ENCODE results near the gene OS9.

Gene OS9

DNA sequence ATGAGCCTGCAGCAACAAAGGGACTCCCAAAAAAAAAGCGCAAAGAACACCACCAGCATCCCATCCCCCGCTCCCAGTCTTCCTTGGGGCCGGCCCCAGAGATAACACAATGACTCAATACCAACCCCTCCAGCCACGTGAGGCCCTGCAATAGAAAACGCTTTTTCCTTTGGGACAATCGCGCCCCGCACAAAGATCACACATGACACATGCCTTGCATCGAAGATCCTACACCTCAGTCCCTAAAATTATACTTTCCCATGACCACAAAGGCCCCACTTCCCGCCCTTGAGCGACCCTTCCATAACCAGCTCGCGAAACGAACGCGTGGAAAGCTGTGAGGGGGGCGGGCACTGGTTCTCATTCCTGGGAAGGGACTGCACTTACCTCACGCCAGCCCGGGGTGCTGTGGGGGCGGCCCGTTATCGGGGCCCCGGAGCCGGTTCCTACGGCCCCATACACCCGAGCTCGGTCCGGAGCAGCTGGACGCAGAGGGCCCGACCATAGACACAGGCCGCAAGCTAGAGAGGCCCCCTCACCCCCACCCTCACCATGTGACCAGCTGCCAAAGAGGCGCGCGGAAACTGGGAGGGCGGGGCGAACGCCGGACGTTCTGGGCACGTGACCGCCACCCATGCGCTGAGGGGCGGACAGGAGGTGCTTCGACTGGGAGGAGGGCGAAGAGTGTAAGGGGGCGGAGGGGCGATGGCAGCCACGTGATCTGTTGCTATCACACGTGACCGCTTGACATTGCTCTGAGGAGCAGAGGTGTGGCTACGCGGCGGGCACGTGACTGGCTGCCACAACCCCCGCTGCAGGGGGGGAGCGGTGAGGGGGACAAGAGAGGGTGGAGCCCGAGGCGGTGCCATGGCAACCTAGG lies 58.1 kb downstream of the OS9 start, which contains the start of gene CDK4:
Gene CDK4 (minus strand): TSS at position 523 of the 880 bp plus-strand sequence. CDS start 593 bp downstream, outside the sequence.
- peak; percentile 97 for DNase-seq (ENCODE audit: low read depth)

DNA sequence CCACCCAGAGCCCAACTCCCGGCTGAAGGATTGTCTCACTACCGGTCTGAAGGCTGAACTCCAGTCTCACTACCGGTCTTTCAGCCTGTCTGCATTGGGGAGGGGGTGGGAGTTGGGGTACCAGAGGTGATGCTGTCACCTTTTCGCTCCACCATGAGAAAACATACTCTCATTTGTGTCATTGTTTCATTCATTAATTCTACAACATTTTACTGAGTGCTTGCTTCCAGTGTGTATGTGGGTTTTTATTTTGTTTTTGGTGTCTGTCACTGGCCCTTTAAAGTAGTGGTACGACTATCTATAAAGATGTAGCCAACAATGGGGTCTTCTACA lies 58.7 kb downstream of the OS9 start:
- no peak for DNase-seq (ENCODE audit: low read depth)

DNA sequence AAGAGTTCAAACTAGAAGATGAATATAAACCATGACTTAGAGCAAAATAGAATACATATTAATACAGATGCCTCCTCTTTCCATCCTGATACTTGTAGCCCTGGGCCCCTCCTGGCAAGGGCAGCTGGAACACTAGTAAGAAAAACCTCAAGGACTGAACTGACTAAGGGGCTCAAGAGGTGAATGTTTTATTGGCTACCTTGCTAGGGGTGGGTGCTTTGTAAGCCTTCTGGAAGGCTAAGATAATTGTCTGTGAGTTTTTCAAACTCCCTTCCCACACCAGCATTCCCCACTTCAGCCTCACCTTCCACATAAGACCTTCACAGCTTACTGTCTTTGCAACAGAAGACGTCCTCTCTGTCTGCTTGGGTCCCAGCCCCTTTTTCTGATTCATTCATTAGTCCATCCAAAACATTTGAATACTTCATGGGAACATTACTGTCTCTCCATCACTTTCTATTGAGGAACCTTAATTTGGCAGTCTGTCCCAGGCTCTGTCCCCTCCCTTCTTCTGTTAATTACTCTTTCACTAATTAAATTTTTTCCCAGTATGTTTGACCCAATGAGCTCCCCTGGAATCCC lies 59.9 kb downstream of the OS9 start:
- DNase-seq (ENCODE audit: low read depth), result no peak

DNA sequence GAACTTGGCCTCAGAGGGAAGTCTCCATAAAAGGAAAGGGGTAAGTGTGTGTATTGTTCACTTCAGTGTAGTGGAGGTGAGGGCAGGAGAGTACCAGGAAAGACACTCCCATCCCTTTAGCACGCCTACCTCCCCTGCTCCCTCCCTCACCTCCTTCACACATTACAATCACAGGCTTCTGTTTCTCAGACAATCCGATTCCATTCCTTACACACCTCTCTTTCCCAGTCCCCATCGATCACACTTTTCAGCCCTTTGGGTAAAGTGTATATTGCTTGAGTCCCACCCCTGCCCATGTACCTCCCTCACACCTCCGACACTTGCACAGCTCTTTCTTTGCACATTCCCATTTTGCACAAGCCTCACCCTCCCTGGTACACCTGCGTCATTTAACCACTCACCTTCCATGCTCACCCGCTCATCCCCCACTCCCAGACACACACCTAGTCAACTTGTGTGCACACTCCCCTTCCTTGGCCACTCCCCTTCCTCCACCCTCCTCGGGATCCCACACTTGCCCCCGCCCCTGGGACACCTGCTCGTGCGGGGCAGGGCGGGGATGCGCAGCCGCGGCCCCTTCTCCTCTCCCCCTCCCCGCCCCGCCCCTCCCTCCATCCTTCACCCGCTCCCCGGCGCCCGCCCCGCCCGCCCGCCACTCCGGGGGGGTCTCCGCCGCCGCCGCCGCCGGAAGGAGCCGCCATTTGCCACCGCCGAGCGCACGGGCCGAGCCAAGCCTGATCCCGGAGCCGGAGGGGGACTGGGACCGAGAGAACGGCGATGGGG lies 60.7 kb downstream of the OS9 start, which contains the start of gene MARCHF9:
Gene MARCHF9 (plus strand): TSS at position 693 of the 783 bp plus-strand sequence. CDS start 426 bp downstream, outside the sequence.
- DNase-seq (ENCODE audit: low read depth), result peak; percentile 76

DNA sequence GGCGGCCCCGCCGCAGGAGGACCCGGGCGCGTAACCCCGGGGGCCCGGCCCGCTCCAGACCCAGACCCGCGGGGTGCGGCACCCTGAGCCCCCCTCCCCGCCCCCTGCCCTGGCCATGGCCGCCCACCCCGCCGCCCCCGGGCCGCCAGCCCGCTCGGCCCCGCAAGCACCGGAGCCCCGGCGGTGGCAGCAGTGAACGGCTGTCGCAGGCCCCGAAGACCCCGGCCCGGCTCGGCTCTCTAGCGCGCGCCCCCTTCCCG lies 61.2 kb downstream of the OS9 start:
- no peak for DNase-seq (ENCODE audit: low read depth)

DNA sequence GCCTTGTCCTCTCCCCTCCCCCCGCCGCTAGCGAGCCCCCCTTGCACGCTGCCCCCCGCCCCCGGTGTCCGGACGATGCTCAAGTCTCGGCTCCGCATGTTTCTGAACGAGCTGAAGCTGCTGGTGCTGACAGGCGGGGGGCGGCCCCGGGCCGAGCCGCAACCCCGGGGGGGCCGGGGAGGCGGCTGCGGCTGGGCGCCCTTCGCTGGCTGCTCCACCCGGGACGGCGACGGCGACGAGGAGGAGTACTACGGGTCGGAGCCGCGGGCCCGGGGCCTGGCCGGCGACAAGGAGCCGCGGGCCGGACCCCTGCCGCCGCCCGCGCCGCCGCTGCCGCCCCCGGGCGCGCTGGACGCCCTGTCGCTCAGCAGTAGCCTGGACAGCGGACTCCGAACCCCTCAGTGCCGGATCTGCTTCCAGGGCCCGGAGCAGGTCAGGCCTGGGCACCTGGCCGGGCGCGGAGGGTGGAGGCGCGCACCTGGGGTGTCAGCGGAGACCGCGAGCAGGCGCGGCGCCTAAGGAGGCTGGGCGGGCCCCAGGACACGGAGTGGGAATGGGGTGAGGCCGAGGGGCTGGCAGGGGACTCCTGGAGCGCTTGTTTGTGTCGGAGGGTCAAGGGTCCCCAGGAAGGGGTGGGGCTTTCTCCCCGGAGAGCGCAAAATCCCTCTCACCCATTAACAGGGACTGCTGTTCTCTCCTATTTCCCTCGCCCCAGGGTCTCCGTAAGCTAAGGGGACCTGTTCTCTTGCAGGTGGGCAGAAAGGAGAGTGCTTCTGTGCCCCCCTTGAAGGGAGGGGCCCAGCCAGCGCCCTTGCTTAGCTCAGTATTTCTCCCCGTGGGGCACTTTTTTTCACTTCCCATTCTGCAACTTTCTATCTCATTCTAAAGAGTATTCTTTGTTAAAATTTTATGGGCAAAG lies 61.8 kb downstream of the OS9 start:
- no peak for DNase-seq (ENCODE audit: low read depth)

DNA sequence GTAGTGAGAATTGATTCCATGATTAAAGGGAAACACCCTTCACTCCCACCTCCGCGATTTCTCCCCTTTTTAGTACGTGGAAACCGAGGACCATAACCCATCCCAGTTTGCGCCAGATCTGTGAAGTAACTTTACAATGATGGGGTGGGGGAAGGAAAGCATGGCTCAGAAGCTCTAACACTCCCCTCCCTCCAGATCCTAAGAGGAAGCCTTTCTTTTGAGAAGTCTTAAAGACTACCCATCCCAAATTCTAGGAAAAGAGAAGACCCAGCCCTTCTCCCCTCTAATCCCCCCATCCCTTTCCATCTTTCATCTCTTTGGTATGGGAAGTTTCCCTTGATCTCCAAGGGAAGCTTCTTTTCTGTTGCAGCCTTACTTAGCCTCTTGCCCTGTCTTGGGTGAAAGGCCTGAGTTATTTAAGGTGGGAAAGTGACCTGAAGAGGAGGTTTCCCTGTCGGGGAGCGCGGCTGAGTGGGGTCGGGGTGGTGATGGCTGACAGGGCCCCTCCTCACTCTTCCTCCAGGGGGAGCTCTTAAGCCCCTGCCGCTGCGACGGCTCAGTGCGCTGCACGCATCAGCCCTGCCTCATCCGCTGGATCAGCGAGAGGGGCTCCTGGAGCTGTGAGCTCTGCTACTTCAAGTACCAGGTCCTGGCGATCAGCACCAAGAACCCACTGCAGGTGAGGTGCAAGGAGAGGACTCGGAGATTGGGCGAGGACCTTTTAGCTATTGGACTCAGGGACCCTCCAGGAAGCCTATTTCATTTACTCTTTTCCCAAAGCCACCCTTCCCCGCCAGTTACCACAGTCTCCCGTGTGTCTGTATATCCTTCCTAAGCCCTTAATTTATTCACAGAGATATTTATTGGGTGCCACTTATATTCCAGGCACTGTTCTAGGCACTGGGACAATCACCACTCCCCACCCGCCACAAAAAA lies 62.7 kb downstream of the OS9 start:
- peak; percentile 59 for DNase-seq (ENCODE audit: low read depth)

DNA sequence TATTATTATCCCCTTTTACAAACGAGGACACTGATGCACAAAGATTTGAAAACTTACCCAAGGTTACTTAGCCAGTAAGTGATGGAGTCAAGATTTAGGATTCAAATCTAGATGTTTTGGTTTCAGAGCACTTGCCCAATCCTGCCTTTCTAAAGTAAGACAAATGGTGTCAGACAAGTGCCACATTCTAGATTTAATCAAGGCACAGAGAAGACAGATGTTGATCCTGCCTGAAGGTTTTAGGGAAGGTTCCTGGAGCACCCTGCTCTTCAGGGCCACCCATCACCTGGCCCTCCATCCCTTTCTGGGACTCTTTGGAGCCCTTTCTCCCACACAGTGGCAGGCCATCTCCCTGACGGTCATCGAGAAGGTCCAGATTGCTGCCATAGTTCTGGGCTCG lies 63.8 kb downstream of the OS9 start:
- DNase-seq (ENCODE audit: low read depth), result no peak

DNA sequence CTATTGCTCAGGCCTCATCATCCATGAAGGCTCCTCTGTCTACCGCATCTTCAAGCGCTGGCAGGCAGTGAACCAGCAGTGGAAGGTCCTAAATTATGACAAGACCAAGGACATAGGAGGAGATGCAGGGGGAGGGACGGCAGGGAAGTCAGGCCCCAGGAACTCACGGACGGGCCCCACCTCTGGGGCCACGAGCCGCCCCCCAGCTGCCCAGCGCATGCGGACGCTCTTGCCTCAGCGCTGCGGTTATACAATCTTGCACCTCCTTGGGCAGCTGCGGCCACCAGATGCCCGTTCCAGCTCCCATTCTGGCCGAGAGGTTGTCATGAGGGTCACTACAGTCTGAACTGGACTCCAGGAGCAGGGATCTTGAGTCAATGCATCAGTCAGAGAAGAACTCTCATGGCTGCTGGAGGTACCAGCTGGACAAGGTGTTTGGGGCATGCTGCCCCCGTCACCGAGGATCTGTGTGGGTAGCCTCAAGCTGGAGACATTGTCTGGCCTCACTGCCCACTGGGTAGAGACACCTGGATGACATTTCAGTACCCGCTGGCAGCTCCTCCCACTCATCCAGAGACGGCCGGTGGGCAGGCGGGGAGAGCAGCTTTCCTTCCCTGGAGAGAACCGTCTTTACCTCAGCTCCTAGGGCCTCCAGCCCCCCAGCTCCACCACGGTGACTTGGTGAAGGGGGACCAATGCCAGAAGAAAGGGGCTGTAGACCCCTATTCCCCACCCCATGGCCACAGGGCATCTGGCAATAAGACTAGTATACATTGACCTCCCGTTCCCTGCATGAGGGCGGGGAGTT lies 64.8 kb downstream of the OS9 start:
- no peak for DNase-seq (ENCODE audit: low read depth)

DNA sequence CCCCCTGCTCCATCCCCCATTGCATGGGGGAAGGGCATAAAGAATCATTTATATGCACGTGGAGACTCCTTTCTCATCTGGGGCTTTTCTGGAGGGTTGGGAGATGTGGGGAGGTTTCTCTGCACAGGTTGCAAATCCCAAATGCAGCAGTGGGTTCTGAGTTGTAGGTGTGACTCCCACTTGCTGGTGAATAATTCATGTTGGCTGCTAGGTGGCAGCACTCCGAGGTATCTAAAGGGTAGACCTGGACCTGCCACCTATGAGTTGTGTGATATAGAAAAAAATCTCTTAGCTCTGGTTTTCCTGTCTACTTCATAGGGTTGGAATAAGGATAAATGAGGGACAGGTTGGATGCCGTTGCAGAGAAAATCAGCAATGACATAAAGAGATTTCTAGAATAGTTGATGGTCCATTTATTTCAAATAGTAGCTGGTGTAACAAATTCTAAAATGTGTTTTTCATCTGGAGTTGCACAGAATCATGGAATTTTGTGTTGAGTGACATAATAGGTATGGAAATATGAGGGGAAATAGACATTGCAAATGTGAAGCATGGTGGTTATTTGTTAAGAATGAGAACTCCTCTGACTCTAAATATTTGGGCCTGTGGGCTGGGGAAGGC lies 65.5 kb downstream of the OS9 start:
- no peak for DNase-seq (ENCODE audit: low read depth)

DNA sequence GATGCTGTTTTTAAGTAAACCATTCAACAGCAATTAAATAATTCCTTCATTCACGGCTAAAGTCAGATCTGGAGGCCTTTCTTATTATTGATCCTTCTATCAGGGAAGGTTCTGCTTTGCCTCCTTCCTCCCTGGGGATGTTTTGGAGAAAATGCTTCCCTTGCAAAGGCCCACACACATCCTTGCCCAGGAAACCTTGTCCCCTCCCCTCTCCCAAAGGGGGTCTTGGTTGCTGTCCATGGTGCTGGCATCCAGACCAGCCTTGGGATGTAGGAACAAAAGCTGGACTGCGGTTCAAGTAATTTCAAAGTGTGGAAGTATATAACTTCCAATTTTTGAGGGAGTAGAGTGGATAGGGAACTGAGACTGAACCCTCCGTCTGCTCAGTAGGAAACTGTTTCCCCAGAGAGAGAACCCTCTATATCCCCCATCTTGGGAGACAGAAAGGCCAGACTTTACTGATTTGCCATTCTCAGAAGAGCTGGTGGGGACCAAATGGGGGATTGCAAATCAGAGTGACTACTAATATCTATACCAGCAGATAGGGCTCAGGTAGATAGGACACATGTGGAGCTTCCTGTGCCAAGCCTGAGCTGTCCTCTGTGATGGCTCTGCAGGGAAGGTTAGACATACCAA lies 66.5 kb downstream of the OS9 start:
- no peak for DNase-seq (ENCODE audit: low read depth)

DNA sequence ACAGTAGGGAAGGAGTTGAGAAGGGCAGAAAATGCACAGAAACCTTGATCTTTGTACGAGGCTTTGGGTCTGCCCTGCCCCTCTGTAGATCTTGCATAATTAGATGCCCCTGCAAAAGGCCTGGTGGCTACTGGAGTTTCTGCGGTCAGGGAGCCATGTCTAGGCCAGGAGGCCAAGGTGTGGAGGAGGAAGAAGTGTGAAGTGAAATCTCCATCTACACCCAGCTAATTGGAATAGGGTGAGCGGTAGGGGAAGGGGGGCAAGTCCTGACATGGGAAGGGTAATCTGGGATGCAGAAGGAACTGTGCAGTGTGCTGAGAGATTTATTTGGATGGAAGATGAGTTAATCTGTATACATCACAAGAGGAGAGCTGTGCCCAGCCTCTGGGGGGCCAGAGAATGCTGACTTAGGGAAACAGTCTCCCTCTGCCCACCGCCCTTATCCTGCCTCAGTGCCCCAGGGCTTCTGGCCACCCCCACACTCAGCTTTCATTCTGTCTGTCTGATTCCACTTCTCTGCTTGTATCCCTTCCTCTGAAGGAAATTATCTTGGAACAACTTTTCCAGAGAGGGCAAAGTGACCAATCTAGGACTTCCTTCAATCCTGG lies 67.6 kb downstream of the OS9 start:
- no peak for DNase-seq (ENCODE audit: low read depth)

DNA sequence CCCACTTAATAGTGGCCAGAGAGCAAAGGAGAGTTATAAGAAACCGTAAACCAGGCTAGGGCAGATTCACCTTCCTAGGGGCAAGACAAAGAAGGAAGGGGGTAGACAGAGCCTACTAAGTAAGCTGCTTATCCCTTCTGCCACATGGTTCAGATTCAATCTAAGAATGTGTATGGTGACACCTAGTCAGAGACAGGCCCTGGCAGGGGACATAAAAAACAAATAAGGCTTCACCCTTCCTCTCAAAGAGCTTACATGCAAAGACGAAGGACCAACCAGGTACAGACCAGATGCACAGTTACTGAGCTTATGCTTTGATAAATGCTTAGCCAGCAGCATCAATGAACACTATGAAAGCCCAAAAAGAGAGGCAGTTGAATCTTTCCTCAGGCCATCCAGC lies 68.5 kb downstream of the OS9 start:
- no peak for DNase-seq (ENCODE audit: low read depth)

DNA sequence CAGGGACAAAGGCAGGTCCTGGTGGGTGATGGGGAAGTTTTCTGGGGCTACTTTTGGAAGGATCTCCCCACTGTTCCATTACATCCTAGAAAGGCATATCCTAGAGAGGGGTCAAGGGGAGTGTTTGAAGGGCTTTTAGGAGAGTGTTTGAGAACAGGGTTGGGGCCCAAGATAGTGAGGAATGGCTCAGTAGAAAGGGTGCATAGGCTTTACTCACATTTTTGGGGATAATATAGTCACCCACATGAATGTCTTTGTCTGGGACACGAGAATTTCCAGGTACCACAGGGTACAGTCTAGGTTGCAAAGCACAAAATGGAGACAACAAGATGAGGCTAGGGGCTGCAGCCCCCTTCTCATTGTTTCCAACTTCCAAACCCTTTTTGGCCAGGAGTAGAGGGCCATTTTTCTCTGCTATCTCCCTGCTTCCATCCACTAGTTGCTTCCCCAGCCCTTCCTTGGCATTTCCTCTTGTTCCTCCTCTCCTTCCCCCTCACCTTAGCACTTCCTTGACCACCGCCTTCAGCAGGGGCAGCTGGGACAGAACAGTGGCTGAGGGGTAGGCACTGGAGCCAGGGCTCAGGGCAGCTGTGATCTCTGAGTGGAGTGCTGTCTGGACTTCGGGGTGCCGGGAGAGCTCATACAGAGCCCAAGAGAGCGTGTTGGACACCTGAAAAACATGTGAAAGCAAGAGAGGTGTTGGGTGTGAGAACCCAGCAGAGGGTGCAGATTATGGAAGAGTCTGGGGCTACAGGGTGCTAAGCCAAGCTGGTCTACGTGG lies 70.1 kb downstream of the OS9 start:
- no peak for DNase-seq (ENCODE audit: low read depth)

DNA sequence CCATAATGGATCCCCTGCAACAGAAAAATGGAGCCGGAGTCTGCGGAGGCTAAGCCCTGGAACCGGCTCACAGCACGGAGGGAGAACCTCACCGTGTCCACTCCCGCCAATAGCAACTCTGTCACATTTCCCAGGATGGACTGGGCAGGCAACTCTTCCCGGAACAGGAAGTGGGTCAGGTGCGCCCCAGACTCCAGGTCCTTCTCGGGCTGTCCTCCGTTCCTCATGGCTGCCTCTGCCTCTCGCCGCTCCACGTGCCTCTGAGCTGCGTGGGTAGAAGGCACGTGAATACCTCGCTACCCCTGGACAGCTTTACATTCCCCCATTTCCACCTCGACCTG lies 70.7 kb downstream of the OS9 start:
- DNase-seq (ENCODE audit: low read depth), result no peak

DNA sequence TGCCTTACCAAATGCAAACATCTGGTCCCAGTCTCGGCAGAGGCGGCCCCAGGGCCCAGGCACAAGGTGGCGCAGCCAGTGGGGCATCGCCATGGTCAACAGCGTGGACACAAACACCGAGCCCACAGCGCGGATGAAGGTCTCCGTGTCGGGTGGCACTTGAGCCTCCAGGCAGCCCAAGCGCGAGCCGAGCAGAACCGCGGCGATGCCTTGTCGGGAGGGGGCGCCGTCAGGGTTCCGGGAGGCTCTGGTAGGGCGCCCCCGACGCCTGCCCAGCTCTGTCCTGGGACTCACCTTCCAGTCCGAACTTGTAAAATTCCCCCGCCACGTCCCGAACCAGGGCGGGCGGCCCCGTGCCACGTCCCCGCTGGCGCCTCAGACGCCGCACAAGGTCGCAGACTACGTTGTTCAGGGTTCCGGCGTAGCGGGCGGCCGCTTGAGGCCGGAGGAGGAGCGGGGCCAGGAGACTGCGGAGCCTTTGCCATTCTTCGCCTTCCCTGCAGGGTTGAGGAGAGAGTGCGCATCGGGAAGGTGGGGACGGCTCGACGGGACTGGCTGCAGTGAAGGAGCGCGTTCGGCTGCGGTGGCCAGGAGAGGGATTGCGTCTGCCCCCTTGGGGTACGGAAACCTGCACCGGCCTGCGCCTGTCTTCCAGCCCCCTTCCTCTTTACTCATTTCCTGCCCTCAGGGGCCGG lies 71.2 kb downstream of the OS9 start:
- peak; percentile 48 for DNase-seq (ENCODE audit: low read depth)

Data from activated T-cell treated with anti-CD3 and anti-CD28 coated beads for 1 hour (primary cell).